Omental fat pad (tissue), 4 donors: ENCODE data around the gene TPRKB. TPM values are rescaled to one million over a fixed set of nuclear protein-coding genes. Genes with fewer than 3 reads are reported as not detected.
"Not testable (repeated sequence)": the region's sequence is repeated elsewhere in the genome, so short reads cannot be mapped to it uniquely, and the experiment has no call there.

Experiments used
- ATAC-seq: fragments of 150-250 bp; one replicate; pipeline ENCODE4 v1.9.1; 2016; ENCODE audit warnings: mild to moderate bottlenecking, moderate library complexity; ENCODE audit not compliant: low FRiP score
- DNase-seq: peaks from one replicate; pipeline ENCODE4 v3.0.0-alpha.2; 2019; ENCODE audit warnings: low spot score
- CTCF ChIP-seq, 3 donors: fragments of 450-650 bp; IDR thresholded peaks; one replicate each; pipeline ENCODE4 v1.5.1; 2016 to 2017; ENCODE audit warnings: antibody characterized with exemption in 3 of 3, mild to moderate bottlenecking in 3 of 3, moderate library complexity in 2 of 3
- total RNA-seq, 4 donors: library from RNA; depleted of rRNA; stranded (reverse); fragments of >200 nt; gene quantifications; one replicate each; pipeline ENCODE4 v1.1.0, GENCODE V29; 2016

TPRKB gene
- total RNA-seq, 4 donors from 2014 or later: 20.4 to 37.4 (median 22.9) TPM

GRCh38 chr2:73736378-73736777 is 767 bp downstream of the TPRKB start:
- no peak for ATAC-seq
- TF ChIP-seq CTCF (IDR thresholded peaks at IDR 0.05): no peak
- no peak for DNase-seq

GRCh38 chr2:73730810-73731209 is 6.3 kb downstream of the TPRKB start:
- no peak for ATAC-seq
- no peak for TF ChIP-seq CTCF (IDR thresholded peaks at IDR 0.05)
- no peak for DNase-seq

- DNase-seq (no peak), ATAC-seq (no peak)
- no peak for TF ChIP-seq CTCF (IDR thresholded peaks at IDR 0.05)
Observed at GRCh38 chr2:73728711-73729110, 8.4 kb downstream of the TPRKB start.

GRCh38 chr2:73728043-73728442 is 9.1 kb downstream of the TPRKB start:
- no peak for TF ChIP-seq CTCF (IDR thresholded peaks at IDR 0.05)
- DNase-seq (no peak), ATAC-seq (no peak)

- ATAC-seq, DNase-seq: not testable (repeated sequence)
Observed at GRCh38 chr2:73726657-73727056, 10.5 kb downstream of the TPRKB start.

GRCh38 chr2:73718851-73719621 is 18.1 kb downstream of the TPRKB start:
- DNase-seq: no peak
- TF ChIP-seq CTCF (IDR thresholded peaks at IDR 0.05): no peak
- ATAC-seq: no peak

GRCh38 chr2:73718421-73718820 is 18.7 kb downstream of the TPRKB start:
- no peak for DNase-seq
- no peak for TF ChIP-seq CTCF (IDR thresholded peaks at IDR 0.05)
- ATAC-seq: no peak

GRCh38 chr2:73717695-73718094 is 19.4 kb downstream of the TPRKB start:
- ATAC-seq: not testable (repeated sequence)

More at GRCh38 chr2:73717695-73718094, 19.4 kb downstream of the TPRKB start:
- not testable (repeated sequence) for DNase-seq
